Left ventricle myocardium superior (tissue), 1 donor: ENCODE data around the gene ACOT2. TPM values are rescaled to one million over a fixed set of nuclear protein-coding genes. Genes with fewer than 3 reads are reported as not detected.
"Not testable (repeated sequence)": the region's sequence is repeated elsewhere in the genome, so short reads cannot be mapped to it uniquely, and the experiment has no call there.

Source experiments
- ATAC-seq: fragments of 200-7000 bp; cut with Tn5 transposase; one replicate; pipeline ENCODE4 v1.9.1; 2020; ENCODE audit warnings: mild to moderate bottlenecking, moderate library complexity
- DNase-seq: peaks from one replicate; pipeline ENCODE4 v3.0.0-alpha.2; 2020
- intact Hi-C: fragments of 100-400 bp; cut with micrococcal nuclease; formaldehyde crosslinking; loops from one replicate; pipeline ENCODE4 v1.11.0; 2022
- total RNA-seq: library from RNA; stranded (reverse); fragmentation: NEBNext Ultra II Directional; extraction: Animal tissue kit (Norgen Biotek cat#: 25700); gene quantifications from one replicate; pipeline ENCODE4 v1.2.1, GENCODE V29; 2021
- donor health status: DM: no; HTN: yes; CAD: no; lungs with severe emphysema.

The ACOT2 gene
- total RNA-seq, 1 donor from 2014 or later: 217 TPM

DNA sequence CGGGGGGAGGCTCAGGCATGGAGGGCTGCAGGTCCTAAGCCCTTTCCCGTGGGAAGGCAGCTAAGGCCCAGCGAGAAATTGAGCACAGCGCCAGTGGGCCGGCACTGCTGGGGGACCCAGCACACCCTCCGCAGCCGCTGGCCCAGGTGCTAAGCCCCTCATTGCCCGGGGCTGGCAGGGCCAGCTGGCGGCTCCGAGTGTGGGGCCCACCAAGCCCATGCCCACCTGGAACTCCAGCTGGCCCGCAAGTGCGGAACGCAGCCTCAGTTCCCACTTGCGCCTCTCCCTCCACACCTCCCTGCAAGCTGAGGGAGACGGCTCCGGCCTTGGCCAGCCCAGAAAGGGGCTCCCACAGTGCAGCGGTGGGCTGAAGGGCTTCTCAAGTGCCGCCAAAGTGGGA lies 2.6 kb upstream of the ACOT2 start:
- ATAC-seq, intact Hi-C loops, DNase-seq: not testable (repeated sequence)

DNA sequence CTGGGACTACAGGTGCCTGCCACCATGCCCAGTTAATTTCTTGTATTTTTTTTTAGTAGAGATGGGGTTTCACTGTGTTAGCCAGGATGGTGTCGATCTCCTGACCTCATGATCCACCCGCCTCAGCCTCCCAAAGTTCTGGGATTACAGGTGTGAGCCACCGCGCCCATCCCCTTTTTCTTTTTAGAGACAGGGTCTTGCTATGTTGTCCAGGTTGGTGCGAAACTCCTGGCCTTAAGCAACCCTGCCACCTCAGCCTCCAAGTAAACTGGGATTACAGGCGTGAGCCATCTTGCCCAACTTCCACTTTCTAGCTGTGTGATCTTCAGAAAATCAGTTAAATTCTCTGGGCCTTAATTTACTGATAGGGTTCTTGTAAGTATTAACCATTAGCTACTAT lies 2.1 kb upstream of the ACOT2 start:
- ATAC-seq, DNase-seq, intact Hi-C loops: not testable (repeated sequence)

DNA sequence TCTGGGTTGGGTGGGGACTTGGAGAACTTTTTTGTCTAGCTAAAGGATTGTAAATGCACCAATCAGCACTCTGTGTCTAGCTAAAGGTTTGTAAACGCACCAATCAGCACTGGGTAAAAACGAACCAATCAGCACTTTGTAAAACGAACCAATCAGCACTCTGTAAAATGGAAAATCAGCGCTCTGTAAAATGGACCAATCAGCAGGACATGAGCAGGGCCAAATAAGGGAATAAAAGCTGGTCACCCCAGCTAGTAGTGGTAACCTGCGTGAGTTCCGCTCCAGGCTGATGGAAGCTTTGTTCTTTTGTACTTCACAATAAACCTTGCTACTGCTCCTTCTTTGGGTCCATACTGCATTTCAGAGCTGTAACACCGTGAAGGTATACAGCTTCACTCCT lies 1.7 kb upstream of the ACOT2 start:
- ATAC-seq (no peak), DNase-seq (no peak)
- intact Hi-C loops: no loop called here

DNA sequence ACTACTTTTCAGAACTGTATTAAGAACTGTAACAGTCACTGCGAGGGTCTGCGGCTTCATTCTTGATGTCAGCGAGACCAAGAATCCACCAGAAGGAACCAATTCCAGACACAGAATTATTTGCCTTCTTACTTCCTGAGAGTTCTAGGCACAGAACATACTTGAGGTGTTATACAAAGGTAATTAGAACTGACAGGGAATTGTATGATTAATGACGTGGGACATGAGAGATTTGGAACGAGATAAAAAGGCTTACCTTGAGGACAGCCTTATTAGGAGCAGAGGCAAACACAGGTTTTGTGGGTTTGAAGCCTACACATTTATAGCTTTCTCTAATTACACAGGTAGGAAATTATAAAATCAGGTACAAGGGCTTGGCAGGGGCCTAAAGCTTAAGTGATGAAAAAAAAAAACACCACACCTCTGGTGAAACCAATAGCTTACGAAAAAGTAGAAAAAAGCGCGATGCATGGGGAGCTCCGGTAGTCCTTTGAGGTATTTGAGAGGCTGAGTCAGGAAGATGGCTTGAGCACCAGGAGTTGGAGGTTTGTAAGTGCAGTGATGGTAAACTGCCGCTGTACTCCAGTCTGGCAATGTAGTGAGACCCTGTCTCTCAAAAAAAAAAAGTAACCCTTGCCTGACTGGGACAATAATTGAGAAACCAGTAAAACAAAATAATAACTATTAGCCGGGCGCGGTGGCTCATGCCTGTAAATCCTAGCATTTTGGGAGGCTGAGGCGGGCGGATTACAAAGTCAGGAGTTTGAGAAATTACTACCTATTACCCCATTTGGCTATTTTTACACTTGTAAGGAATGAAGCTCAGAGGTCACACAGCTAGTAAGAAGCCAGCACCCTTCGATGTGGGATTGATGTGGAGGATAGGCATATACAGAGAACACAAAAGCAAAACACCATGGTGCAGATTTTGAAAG lies 795 bp upstream of the ACOT2 start:
- intact Hi-C loops: no loop called here
- ATAC-seq (peak; percentile 3), DNase-seq (no peak)

DNA sequence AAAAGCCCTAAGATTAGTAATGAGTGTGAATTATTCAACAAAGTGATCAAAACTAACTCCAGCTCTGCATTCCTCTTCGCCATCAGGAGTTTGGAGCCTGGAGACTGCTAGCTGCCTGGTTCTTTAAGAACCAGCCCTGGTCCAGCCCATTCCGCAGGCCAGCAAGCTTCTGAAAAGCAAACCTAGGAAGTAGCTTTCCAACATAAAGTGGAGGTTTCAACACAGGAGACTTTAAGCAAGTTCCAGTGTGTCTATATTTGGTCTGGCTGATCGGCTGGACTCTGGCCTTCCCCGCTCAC lies 178 bp upstream of the ACOT2 start:
- ATAC-seq, intact Hi-C loops, DNase-seq: not testable (repeated sequence)

DNA sequence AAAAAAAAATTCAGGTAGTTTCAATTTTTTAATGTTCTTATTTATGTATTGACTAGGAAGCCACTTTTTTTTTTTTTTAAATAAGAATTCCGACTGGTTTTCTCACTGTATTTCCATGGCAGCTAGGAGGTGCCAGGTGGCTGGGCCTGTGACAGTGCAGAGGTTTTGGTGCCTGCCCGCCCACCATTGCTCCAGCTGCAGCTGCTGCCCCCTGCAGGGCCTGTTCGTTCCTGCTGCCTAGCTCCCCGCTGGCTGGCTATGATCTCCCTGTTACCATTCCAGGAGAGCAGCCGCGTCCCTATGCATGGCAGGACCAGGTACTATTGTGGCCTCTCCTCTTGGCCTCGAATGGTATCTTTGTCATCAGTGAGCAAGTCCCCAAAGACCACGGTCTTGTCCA lies 1.9 kb downstream of the ACOT2 start:
- ATAC-seq: peak; percentile 69
- intact Hi-C loops: not testable (repeated sequence)
- DNase-seq: peak; percentile 78

DNA sequence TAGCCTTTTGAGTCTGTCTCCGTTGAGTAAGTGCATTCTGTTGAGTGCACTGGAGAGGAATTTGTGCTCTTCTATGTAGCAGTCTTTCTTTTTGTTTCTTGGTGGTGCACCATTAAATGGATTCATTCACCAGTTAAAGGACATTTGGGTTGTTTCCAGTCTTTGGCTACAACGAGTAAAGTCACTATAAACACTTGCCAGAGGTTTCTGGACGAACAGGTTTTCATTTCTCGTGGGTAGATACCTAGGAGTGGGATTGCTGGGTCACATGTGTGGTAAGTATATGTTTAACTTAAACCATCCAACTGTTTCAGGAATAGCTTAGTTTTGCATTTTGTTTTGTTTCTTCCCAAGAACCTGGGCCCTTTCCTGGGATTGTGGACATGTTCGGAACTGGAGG lies 4.0 kb downstream of the ACOT2 start:
- DNase-seq, intact Hi-C loops, ATAC-seq: not testable (repeated sequence)

DNA sequence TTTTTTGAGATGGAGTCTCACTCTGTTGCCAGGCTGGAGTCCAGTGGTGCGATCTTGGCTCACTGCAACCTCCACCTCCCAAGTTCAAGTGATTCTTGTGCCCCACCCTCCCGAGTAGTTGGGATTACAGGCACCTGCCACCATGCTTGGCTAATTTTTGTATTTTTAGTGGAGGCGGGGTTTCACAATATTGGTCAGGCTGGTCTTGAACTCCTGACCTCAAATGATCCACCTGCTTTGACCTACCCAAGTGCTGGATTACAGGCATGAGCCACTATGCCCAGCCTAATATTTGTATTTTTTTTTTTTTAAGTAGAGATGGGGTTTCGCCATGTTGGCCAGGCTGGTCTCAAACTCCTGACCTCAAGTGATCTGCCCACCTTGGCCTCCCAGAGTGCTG lies 4.7 kb downstream of the ACOT2 start:
- ATAC-seq, intact Hi-C loops, DNase-seq: not testable (repeated sequence)

DNA sequence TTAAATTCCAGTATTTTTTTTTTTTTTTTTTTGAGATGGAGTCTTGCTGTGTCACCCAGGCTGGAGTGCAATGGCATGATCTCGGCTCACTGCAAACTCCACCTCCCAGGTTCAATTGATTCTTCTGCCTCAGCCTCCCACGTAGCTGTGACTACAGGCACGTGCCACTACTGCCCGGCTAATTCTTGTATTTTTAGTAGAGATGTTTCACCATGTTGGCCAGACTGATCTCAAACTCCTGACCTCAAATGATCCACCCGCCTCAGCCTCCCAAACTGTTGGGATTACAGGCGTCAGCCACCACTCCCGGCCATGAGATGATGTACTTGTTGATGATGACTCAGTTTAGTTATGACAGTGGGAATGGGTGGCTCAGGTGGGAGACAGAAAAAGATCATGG lies 5.2 kb downstream of the ACOT2 start:
- ATAC-seq, DNase-seq, intact Hi-C loops: not testable (repeated sequence)

DNA sequence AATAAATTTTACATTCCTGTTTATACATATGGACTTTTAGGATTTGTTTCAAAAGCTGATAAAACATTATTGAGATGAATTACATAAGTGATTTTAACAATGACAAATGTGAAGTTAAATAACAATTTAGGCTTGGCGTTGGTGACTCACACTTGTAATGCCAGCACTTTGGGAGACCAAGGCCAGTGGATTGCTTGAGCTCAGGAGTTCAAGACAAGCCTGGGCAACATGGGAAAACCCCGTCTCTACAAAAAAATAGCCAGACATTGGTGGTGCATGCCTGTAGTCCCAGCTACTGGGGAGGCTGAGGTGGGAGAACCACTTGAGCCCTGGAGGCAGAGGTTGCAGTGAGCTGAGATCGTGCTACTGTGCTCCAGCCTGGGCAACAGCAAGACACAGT lies 7.4 kb downstream of the ACOT2 start:
- DNase-seq (no peak), ATAC-seq (no peak)
- intact Hi-C loops: no loop called here

DNA sequence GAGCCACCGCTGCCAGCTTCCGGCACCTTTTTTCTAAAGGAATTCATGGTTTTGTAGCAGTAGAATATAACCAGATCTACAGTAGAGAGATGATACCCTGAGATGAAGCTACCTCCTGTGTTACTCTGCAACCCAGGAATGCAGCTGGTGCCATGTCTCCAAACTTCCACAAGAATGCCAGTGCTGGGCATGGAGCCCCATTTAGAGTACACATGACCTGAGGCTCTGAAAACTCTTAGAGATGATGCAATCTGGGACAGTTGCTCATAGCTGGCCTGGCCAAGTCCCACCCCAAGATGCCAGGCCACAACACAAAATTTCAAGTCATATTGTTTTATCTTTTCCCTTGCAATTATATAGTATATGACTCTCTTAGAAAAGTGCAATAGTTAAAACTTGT lies 8.2 kb downstream of the ACOT2 start:
- DNase-seq, intact Hi-C loops: not testable (repeated sequence)
- ATAC-seq: peak; percentile 92

DNA sequence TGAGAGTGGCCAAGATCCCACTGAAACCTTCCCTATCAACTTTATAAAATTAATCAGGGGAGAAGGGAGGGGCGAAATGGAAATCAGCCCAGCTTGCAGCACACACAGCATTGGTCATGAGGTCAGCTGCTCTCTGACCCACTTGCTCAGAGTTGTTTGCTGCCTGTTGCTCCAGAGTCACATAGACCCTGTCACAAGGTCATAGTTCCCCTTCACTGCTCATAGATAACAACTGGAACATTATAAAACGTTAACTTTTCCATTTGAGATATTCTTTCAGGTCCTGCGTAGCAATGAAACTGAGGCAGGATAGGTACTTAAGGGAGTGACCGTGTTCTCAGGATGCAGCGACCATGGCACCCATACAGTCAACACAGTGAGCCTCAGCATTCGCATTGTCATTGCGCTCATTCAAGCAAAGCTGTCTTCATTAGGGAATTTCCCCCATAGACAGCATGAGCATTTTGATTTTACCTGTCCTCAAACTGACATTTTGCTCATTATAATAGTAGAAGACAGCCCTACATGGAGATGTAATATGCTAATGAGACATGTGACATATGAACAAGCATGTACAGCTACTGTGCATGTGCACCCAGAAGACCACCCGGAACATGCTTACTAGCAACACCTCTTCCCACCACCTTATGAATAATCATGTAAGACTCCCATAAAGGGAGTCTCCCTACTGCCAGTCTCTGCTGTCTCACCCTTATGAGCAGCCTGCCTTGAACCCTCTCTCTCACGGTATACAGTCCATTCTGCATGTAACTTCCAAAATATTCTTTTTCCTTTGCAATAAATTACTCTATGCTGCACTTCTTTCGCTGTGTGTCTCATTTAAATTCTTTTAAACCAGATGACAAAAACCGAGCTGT lies 13.3 kb downstream of the ACOT2 start:
- ATAC-seq, DNase-seq, intact Hi-C loops: not testable (repeated sequence)

DNA sequence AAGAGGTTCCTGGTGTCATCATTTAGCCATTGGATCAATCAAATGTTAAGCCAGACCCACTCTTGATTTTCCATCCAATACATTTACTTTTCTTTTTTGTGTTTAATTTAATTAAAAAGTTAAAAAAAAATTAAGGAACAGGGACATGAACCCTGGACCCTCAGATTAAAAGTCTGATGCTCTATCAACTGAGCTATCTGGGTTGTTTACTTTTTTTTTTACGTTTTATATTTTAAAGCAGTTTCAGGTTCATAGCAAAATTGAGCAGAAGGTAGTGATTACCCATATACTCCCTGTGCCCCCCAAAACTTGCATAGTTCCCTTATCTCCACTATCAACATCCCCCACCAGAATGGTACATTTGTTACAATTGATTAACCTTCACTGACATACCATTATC lies 19.7 kb downstream of the ACOT2 start:
- ATAC-seq (no peak), DNase-seq (no peak)
- intact Hi-C loops: no loop called here

DNA sequence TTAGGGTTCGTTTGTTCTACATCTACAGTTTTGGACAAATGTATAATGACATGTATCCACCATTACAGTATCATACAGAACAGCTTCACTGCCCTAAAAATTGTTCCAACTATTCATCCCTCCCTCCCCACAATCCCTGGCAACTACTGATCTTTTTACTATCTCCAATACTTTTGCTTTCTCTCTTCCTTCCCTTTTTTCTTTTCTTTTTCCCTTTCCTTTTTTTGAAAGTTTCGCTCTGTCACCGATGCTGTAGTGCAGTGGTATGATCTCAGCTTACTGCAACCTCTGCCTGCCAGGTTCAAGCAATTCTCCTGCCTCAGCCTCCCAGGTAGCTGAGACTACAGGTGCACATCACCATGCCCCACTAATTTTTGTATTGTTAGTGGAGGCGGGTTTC lies 20.1 kb downstream of the ACOT2 start:
- DNase-seq (no peak), ATAC-seq (no peak)
- intact Hi-C loops: no loop called here

DNA sequence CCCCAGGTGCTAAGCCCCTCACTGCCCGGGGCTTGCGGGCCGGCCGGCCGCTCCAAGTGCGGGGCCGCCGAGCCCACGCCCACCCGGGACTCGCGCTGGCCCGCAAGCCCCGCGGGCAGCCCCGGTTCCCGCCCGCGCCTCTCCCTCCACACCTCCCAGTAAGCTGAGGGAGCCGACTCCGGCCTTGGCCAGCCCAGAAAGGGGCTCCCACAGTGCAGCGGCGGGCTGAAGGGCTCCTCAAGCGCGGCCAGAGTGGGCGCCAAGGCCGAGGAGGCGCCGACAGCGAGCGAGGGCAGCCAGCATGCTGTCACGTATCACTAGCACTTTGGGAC lies 21.6 kb downstream of the ACOT2 start:
- intact Hi-C loops, DNase-seq, ATAC-seq: not testable (repeated sequence)

DNA sequence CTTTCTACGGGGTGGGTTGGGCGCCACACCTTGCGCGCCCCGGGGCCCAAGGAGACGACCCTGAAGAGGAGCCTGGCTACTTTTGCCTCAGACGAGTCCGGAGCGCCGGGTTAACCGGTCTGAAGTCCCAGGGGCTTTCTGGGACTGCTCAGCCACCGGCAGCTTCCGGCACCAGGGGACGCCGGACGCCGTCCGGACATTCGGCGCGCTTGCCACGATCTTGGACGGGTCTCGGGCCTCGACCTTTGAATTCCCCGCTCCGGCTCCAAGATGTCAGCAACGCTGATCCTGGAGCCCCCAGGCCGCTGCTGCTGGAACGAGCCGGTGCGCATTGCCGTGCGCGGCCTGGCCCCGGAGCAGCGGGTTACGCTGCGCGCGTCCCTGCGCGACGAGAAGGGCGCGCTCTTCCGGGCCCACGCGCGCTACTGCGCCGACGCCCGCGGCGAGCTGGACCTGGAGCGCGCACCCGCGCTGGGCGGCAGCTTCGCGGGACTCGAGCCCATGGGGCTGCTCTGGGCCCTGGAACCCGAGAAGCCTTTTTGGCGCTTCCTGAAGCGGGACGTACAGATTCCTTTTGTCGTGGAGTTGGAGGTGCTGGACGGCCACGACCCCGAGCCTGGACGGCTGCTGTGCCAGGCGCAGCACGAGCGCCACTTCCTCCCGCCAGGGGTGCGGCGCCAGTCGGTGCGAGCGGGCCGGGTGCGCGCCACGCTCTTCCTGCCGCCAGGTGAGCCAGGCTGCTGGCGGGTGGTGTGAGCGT lies 22.9 kb downstream of the ACOT2 start, which contains the start of gene ACOT4:
ACOT4 (plus strand) TSS at position 184 of the 760 bp plus-strand sequence; CDS start at position 271, 87 bp downstream.
- DNase-seq (peak; percentile 63), ATAC-seq (peak; percentile 95)
- intact Hi-C loops: no loop called here

DNA sequence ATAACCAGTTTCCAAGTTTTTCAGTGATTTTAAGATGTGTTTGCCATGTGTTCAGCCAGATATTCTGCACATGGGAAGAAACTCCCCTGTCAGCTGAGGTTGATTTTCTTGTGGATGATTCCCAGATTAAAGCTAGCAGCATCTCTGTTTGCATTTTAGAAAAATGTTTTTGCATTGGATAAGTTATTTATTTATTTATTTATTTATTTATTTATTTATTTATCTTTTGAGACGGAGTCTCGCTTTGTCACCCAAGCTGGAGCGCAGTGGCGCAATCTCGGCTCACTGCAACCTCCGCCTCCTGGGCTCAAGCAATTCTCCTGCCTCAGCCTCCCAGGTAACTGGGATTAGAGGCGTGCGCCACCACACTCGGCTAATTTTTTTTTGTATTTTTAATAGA lies 25.5 kb downstream of the ACOT2 start:
- intact Hi-C loops: no loop called here
- ATAC-seq (no peak), DNase-seq (no peak)

DNA sequence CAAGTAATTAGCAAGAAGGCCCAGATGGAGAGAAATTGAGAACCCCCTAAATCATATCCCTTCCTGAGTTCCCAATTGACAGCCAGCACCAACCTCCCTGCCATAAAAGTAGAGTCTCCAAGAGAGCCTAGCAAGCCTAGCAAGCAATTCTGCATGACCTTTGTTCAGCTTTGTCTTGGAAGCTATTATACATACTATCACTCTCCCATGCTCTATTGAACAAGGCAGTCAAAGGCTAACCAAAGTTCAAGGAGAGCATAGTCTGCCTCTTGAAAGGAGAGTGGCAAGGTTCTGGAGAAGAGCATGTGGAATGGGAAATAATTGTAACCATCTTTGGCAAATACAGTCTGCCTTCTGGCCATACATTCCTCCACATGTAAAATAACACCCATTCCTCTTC lies 30.5 kb downstream of the ACOT2 start:
- DNase-seq: no peak
- intact Hi-C loops: no loop called here
- no peak for ATAC-seq

DNA sequence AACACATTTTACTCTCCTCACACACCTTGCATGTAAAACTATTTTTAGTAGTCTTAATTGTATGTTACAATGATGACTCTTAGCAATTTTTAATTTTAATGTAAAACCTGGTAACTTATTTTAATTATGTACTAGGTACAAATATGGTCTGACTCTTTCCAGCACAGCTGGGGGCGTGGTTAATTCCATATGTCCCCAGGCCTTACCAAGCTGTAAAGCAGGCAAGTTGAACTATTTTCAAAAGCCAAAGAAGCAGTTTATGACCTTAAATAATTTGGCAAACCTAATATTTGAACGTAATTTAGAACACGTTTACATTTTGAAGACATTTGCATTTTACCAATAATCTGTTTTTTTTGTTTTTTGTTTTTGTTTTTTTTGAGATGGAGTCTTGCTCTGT lies 34.0 kb downstream of the ACOT2 start:
- intact Hi-C loops: no loop called here

More for the DNA sequence above, 34.0 kb downstream of the ACOT2 start:
- DNase-seq (no peak), ATAC-seq (no peak)
